Globus pallidus (tissue), 1 donor: ENCODE results near the gene ANKRD22.

Source experiments
- DNase-seq: peaks from one replicate; pipeline ENCODE4 v3.0.0-alpha.2; 2015; ENCODE audit warnings: low spot score

Gene ANKRD22

DNA sequence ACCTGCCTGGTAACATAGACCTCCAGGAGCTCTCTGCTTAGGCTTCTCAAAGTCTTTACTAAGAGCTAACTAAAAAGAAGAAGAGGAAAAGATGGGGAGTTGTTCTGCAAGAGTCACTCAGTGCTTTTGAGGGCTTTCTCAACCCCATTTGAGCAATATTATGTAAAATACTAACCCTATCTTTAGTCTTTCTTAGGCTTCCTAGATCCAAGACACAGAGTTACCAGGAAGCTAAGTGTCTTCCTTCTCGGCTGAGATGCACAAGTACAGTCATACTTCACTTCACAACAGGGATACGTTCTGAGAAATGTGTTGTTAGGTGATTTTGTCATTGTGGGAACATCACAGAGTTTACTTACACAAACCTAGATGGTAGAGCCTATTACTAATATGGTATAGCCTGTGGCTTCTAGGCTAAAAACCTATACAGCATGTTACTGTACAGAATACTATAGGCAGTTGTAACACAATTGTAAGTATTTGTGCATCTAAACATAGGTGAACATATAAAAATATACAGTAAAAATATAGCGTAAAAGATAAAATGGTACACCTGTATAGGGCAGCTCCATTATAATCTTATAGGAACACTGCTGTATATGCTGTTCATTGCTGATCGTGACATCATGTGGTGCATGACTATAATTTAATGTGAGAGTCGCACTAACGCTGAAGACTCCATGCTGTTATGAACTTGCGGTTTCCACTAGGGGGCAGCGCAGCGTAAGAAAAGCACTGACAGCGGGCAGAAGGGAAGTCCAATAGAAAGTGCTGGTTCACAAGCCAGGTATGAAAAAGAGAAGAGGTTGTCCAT is 16.3 kb downstream of the ANKRD22 start:
- peak; percentile 77 for DNase-seq

DNA sequence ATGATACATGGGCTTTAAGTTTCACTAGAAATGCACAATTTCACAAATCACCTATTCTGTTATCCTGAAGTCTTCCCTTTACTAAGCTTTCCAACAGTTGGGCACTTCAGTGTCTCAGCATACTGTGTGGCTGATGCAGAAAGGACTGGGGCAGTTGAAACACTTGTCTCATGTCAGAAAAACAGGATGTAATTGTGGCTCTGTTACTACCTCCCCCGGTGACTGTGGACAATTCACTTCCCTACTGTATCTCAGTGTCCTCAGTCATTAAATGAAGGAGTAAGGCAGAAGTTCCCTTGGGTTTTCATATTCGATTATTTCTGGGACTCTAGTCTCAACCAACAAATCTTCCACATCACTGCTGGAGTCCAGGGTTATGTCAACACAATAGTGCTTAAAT is 17.9 kb downstream of the ANKRD22 start:
- no peak for DNase-seq

DNA sequence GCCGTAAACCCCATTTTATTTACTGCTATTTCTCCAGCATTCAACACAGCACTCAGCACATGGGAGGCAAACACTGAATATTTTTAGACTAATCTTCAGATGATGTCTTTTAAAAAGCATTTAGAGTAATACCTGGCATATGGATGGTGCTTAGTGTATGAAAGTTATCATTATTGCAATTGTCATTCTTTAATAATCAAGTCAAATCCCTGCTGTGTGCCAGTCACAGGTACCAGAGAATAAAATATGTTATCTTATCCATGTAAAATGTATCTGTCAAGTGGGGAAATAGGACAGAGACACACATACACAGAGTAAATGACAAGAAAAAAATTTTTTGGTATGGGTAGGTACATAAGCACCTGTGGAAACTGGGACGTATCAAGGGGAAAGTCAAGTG is 18.5 kb downstream of the ANKRD22 start:
- DNase-seq = no peak

DNA sequence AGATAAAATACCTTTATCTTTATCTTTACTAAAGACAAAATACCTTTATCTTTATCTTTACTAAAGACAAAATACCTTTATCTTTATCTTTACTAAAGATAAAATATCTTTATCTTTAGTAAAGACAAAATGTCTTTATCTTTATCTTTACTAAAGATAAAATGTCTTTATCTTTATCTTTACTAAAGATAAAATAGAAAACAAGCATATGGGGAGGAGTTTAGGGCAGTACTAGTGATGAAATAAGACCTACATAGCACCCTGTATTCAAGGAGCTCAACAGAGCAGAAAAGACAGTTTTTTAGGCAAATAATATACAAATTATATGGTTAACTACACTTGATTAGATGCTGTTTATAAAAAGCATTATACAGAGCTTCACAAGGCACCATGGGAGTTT is 19.3 kb downstream of the ANKRD22 start:
- no peak for DNase-seq

DNA sequence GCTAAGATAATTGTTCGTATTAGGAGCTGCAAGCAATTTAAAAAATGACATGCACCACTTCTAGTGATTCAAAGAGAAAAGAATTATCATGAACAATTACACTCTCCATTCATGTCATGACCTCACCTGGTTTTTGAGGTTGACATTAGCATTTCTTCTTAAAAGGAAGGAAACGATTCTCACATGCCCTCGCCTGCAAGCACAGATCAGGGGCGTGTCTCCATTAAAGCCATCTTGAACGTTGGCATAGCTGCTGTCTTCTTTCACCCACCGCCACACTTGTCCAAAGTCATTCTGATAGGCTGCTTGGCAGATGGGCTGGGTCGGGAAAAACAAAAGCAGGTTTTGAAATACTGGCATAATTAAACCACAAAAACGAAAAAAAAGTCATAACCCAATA is 19.9 kb downstream of the ANKRD22 start:
- DNase-seq = no peak

DNA sequence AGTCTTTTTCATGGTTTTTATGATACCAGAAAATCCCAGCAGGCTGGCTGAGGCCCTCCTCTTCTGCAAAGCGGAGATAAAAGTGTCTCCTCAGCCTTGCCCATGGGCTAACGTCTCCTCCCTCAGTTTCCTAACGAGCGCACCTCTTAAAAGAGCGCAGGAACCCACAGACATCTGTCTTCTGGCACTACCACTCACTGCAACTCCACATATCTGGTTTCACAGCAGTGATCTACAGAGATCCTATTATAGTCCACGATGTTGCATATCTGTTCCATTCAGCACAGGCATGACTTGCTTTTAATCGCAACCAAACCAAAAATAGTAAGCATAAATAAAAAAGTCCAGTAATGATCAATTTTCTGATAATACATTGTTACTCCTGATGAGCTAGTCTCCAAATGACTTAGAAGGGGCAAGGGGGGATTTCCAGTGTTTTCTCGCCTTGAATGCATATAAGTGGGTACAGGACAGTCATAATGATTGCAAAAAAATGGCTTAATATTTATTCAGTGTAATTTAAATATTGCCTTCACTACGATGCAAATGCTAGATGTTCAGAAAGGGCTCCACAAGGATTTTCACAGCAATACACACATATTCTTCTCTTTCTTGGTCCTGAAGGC is 20.9 kb downstream of the ANKRD22 start:
- no peak for DNase-seq

DNA sequence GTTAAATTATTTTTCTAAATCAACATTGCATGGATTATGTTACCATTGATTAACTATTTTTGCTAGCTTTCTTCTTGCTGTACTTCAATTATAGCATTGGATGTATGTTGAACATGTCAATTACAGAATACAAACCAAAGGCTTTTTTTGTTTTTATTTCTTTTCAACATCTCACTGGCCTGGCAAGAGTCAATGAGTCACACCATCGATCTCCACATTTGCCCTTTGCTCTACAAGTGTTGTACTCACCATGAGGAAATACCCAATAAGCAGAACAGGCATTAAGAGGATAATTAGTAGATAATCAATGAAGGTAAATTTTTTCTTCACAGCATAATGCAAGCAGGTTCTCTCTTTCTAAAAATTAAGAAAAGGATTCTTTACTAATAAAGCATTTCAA is 23.3 kb downstream of the ANKRD22 start:
- DNase-seq = no peak

DNA sequence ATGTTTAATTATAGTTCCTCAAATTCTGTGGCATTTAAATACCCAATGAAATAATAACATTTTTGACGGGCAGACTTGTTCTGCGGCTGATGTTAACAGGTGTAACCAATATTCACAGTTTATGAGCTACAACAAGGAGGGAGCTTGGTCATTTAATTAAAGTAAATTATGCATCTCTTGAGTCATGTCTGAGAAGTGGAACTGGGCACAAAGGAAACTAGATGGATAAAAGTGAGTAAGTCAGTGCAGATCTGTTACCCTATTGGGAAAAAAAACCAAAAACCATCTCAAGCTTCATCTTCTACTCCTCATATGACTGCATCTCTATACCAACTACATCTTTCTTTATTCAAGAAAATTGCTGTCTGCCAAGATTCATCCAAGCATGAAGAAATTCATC is 24.0 kb downstream of the ANKRD22 start:
- DNase-seq = no peak

DNA sequence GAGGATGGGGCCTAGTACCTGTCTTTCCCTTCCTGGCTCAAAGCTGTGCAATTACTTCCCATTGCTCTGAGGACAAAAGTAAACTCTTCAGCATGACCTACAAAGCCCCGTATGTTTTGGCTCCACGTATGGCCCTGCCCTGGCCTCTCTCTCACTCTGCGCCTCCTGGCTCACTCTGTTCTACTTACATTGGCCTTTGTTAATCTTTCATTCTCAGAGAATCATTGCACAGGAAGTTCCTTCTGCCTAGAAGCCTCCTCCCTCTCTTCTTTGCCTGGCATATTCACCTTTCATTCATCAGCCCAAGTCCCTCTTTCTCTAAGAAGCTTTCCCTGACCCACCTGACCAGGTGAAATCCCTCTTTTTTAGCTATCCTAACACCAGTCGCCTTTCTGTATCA is 25.3 kb downstream of the ANKRD22 start:
- no peak for DNase-seq

DNA sequence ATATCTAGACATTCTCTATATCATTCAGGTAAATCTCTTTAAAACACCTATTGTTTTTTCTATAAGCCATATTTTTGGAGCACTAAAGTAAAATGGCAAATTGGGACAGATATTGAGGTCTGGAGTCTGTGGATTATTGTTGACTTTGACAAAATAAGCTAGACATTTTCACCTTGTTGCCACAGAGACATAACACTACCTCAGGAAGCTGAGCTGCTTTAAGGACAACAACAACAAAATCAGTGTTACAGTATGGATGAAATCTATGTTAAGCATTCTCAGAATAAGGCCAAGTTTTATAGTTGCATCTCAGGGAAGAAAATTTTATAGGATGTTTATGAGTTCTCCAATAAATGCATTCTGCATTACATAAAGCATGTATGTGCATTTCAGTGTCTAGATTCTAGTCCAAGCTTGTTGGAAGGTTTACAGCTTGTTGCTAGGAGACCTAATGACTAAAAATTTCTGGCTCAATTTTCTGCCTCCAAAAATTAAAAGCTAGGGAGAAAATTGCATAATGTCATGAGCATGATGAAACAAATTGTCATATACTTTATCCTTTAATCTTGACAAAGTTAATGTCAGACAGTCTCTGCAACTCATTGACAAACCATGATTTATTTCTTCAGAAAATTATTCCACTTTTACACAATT is 30.8 kb downstream of the ANKRD22 start:
- DNase-seq = no peak

DNA sequence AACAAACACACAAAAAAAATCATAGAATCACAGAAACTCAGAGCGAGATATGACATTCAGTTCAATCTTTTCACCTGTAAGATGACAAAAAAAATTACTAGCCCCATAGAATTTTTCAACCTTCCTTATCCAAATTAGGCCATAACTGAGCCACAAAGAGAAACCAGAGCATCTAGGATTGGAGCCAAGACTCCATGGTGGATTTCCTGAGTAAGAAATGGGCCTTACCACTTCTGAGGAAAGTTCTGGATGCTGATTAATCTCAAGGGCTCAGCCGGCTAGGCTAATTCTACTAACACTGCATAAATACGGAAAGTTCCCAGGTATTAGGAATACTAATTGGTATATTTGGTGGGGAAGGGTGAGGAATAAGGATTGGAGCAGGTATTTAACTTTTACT is 32.4 kb downstream of the ANKRD22 start:
- DNase-seq = no peak

DNA sequence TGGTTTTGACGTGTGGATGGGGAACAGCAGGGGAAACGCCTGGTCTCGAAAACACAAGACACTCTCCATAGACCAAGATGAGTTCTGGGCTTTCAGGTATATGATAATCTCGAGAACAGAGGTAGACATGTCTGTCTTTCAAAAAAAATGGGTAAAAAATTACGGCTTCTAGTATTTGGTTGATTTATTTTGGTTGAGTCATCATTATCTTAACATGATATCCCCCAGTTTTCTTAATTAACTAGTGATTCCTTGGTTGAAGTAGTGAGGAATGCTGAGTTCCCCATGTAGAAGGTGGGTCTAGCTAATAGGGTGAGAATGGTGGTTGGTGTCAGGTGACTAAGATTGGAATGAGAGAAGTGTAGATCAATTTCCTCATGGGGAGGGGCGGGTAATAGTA is 38.4 kb downstream of the ANKRD22 start:
- no peak for DNase-seq

DNA sequence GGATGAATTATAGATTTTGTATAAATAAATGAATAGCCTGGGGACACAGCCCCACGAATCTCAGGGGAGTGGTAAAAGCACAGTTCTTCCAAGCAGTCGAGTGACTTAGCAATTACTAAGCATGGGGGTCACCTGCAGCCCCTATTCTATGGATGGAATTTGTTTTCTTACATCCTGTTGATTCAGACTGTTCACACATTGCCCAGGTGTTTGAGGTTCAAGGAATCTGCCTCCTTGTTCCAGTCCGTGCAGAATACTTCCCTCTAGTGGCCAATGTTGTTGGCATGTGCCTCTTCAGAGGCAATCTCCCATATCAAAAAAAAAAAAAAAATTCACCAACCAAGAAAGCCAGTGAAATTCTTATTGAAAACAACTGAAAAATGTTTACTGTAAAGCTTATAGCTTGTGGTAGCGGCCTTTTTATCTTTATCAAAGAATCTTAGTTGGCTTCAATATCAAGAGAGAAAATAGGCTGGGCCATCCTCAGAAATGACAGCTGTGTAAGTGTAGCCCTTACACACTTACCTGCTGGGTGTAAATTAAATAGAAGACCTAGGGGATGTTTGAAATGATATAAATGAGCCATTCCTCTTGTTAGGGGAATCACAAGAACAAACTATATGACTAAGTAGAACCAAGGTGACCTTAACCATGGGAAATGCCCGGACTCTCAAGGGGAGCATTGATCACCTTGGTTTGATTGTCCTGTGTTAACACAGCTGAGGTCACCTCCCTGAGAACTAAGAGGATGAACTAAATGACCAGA is 41.3 kb downstream of the ANKRD22 start:
- peak; percentile 11 for DNase-seq

DNA sequence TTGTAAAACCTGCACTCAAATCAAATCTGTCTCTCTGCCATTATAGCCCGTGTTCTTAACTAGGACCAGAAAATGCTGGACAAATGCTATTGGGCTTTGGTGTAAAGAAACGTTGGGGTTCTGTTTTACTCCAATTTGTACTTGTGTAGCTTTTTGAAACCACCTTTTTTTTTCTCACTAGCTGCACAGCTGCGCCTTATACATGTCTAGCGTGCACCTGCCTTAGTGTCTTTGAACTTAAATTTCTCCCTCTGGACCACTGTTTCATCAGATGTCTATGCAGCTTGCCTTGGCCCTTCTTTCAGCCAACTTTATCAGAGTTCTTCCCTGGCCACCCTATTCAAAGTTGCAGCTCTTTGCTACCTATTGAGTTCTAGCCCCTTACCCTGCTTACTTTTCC is 42.0 kb downstream of the ANKRD22 start:
- no peak for DNase-seq

DNA sequence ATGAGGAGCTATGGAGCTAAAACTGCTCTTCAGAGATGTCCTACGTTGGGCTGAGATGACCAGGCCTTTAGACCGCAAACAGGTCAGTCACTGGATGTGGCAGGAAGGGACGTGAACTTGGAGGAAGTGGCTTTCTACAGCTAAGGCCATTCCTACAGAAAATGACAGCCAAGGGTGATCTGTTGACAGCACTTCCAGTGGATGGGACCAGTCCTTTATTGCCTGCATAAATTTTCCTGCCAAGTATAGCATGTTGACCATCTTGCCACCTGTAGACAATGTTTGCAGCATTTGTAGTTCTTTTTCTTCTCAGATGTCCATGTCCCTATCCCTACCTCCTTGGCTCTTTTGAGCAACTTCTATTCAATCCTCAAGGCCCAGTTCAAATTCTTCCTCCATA is 45.7 kb downstream of the ANKRD22 start:
- DNase-seq = no peak

DNA sequence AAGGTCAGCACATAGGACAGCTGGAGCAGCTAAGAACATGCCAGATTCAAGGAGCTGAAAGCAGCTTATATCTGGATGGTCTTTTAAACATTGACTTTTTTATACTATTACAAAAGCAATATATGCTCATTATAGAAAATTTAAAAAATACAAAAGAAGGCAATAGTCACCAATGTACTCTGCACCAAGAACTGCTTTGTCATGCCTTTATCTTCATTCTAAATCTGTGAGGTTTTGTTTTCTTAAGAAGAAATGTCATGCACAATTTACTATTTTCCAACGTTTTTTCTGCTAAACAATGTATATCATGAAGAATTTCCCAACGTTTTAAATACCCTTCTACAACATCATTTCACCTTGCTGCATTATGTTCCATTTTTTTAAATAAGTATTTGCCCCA is 46.3 kb downstream of the ANKRD22 start:
- DNase-seq = no peak

DNA sequence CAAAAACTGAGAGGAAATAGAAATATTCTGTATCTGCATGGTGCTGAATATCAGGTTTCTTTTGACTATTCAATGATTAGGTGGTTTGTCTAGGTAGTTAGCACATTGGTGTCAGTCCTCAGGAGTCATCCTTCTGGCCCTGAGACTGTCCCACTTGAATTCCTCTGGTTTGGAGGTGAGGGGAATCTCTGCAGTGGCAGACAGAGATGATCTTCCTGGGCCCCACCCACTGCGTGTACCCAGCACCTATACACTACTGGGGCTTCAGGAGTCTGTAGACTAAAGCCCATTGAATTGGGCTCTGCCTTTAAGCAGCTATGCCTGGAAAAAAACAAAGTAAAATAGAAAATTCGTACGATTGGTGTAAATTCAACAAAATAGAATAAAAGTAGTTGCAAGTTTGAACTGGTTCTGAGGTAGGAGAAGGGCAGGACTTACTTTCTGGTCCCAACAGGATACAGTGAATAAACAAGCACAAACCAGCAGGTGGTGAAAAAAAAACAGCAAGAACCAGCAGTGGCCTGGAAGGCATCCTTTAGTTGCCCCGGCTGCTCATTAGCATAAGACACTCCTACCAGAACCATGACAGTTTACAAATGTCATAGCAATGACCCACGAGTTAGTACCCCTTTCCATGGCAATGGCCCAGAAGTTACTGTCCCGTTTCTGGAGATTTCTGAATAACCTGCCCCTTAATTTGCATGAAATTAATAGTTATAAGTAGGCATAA is 47.4 kb downstream of the ANKRD22 start:
- DNase-seq = no peak

DNA sequence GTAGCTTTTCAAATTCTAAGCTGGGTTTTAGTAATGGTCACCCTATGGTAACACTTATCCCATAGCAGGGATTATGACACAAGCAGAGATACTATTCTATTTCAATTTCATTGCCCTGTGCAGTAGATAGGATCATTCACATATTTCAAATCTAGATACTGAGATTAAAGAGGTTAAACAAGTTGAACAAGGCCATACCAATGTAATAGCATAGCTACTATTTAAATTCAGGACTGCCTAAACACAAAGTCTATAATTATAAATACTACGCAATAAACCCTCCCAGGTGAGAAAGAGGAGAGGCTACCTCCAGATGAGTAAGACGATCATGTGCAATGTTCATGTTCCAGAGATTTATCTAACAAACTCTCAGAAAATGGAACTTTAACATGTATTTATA is 48.0 kb downstream of the ANKRD22 start:
- no peak for DNase-seq

DNA sequence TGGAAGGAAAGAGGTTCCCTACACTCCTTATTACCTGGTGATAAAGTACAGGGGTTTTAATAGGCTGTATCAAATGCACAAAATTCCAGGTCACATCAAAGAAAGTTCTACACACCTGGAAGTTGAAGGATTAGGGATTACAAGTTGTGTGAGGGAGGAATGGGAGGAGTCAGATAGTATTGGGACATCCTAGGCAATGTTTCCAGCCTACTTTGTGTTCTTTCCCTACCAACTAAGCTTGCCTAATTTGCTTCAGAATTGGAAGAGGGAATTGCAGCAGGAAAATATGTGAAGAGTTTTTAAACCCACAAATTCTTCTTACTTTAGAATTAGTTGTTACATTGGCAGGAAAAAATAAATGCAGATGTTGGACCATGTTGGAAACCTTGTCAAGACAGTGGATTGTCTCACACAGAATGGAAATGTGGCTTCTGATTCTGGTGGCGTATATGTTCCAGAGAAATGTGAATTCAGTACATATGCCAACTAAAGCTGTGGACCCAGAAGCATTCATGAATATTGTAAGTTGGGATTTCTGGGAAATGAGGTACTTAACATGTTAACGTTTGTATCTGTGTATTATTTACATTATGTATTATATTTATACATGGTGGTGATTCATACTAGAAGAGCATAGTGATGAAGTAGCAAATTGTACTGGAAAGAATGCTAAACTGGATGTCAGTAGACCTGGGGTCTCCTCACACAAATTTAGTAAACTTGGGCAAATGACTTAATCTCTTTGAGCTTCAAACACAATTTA is 48.9 kb downstream of the ANKRD22 start, which contains the start of gene LIPM:
TSS of gene LIPM (plus strand) at position 208 of the 763 bp plus-strand sequence. CDS start at position 375, 167 bp downstream.
- no peak for DNase-seq

DNA sequence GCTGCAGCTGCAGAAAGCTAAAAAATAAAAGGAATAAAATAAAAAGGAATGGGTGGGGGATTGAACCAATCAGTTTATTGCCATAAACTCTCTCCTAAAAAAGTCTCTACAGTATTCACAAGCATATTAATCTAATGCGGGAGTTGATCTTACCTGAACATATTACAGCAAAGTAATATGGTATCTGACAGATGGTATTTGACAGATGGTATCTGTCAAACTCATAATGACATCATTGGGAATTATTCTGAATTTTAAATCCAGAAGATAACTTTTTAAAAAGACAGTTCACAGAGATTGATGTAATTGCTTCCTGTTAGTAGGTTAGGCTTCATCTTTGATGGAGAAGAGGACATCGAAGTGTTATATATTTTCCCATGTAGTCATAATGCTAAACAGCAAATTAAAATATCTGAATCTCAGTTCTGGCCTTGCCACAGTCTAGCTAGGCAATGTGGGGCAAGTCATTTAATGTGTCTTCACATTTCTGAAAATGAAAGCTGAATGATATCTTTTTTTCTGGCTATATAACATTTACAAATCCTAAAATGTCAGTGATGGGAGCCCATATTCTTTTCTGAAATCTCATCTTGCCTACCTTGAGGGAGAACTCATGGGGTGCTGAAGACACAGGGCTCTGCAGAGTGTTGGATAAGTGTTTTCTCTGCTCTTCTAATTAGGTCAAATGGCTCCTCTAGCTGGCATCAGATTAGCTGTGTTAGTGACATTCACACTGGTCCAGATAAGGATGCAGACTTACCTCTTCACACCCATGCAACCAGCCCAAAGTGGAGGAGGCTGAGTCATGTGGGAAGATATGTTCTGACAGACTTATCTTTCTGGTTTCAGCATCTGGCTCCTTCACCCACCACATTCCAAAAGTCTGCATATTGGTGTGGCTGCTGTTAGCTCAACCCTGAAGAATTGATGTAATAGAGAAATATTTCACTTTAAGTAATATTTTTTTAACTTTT is 51.2 kb downstream of the ANKRD22 start:
- DNase-seq = no peak
